K562 treated with DMSO at 1 percent for 12 hours (cell line): ENCODE results near the gene RNF223. TPM values are rescaled to one million over a fixed set of nuclear protein-coding genes. Genes with fewer than 3 reads are reported as not detected.

Experiments used
- total RNA-seq: library from RNA; unstranded; fragments of 300-600 nt; gene quantifications from 2 replicates; pipeline ENCODE4 v1.2.3, GENCODE V29; 2022; ENCODE audit not compliant: insufficient read depth

RNF223 gene
- not detected in 2 replicates for total RNA-seq

DNA sequence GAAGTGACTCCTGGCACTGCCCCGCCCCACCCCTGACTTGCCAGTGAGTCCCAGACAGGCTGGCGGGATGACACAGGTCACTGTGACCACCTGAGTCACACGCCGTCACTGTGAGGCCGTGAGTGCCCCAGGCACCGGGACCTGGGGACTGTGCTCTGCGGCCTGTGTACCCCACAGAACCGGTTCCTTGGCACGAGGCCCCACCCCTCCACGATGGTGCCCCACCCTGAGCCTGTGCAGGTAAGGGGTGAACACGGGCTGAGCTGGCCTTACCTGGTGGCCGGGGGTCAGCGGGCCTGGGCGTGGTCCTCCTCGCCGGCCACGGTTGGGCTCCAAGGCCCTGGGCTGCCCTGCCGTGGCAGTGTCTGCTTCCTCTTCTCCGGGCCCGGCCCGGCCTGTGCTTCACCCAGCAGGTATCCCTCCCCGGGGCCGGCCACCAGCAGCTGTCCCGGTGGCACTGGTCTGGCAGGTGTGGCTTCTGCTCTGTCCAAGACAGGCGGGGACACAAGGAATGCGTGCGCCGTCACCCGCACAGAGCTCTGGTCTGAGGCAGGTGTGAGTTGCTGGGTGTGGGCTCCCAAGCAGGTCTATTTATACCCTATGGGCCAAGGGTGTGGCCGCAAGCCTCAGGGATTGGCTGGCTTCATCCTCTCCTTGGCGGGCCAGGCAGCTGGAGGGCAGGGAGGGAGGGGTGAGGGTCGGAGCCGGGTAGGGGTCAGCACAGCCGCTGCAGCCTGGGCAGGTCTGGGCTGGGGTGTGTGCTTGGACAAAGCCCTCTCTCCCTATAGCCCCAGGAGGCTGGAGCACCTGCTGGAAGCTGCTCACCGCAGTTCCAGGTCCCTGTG is at the start of gene RNF223:
Gene RNF223 (minus strand): TSS at position 564 of the 845 bp plus-strand sequence. CDS start 1,740 bp downstream, outside the sequence.

DNA sequence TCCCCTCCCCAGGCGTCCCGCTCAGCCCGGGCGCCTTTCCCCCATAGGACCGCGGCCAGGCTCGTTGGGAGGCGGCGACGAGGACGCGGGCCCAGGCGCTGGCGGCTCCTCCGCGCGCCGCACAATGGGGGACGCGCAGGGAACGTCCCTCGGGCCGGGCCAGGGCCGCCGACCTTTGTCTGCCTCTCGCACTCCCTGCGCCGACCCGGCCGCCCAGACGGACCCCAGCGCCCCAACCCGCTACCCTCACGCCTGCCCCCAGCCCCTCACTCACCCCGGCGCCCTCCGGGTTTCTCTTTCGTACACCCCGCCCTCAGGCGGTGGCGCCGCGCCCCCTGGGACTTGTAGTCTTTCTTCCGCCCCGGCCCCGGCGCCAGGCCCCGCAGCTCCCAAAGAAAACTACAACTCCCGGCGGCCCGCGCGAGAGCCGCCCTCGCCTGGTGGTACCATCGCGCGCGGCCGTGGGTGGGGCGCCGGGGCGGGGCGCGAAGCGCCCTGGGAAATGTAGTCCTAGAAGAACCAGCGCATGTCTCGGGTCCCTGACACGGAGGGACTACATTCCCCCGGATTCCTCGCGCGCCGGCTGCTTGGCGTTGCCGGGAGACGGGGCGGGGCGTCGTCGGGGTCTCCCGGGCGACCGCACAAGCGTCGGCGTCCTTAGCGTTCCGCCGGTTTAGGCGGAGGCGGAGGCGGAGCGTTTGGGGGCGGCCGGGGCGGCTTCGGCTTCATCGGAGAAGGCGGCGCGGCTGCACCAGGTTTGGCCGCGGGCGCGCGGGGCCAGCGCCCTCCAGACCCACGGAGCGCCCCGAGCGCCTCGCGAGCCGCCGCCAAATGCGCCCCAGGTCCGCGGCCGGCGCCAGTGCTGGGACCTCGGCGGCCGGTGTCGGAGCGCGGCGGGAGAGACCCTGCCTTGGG is 41.9 kb upstream of the RNF223 start, which contains the start of gene C1orf159:
Gene C1orf159 (minus strand): TSS at position 304 of the 915 bp plus-strand sequence. CDS start 24,546 bp downstream, outside the sequence.

Other genes starting within 250 kb of the RNF223 start
- 11.5 and 17.7 TPM in 2 replicates for gene SAMD11, start 150.4 kb downstream of the RNF223 start, total RNA-seq
- gene NOC2L, start 115.0 kb downstream of the RNF223 start, total RNA-seq, result 118 and 136 TPM in 2 replicates
- gene KLHL17, start 113.7 kb downstream of the RNF223 start, total RNA-seq, result 10.6 and 14.5 TPM in 2 replicates
- 0.34 and 0.36 TPM in 2 replicates for gene PLEKHN1, start 107.8 kb downstream of the RNF223 start, total RNA-seq
- gene PERM1, start 92.2 kb downstream of the RNF223 start, total RNA-seq, result not detected in 2 replicates
- gene HES4, start 74.2 kb downstream of the RNF223 start, total RNA-seq, result 20.6 and 29.0 TPM in 2 replicates
- 83.6 and 158 TPM in 2 replicates for gene ISG15, start 60.8 kb downstream of the RNF223 start, total RNA-seq
- 34.6 and 62.3 TPM in 2 replicates for gene AGRN, start 54.2 kb downstream of the RNF223 start, total RNA-seq
- 18.6 and 20.1 TPM in 2 replicates for gene C1orf159, start 41.8 kb upstream of the RNF223 start, total RNA-seq
- gene TTLL10, start 99.6 kb upstream of the RNF223 start, total RNA-seq, result not detected in 2 replicates
- gene TNFRSF18, start 132.3 kb upstream of the RNF223 start, total RNA-seq, result not detected in 2 replicates
- not detected in 2 replicates for gene TNFRSF4, start 139.8 kb upstream of the RNF223 start, total RNA-seq
- gene SDF4, start 157.7 kb upstream of the RNF223 start, total RNA-seq, result 225 and 241 TPM in 2 replicates
- gene B3GALT6, start 157.9 kb upstream of the RNF223 start, total RNA-seq, result 10.9 and 12.4 TPM in 2 replicates
- gene C1QTNF12, start 172.4 kb upstream of the RNF223 start, total RNA-seq, result 1.5 TPM in 1 of 2 replicates, not detected in the other
- 113 and 137 TPM in 2 replicates for gene UBE2J2, start 199.5 kb upstream of the RNF223 start, total RNA-seq
- 1.6 and 1.8 TPM in 2 replicates for gene SCNN1D, start 206.1 kb upstream of the RNF223 start, total RNA-seq
- gene ACAP3, start 233.6 kb upstream of the RNF223 start, total RNA-seq, result 32.4 and 42.0 TPM in 2 replicates
- 55.4 and 63.1 TPM in 2 replicates for gene PUSL1, start 234.3 kb upstream of the RNF223 start, total RNA-seq